ENCODE data around the gene GRIPAP1. TPM values are rescaled to one million over a fixed set of nuclear protein-coding genes. Genes with fewer than 3 reads are reported as not detected.
A peak's percentile ranks its signal among the peaks of the same experiment; 100 is the strongest.

Gene GRIPAP1
- total RNA-seq, 3 donors from 2014 or later: 31.4 to 47.2 (median 34.1) TPM

- H3K27me3 ChIP-seq: peaks cover 0 to 43% of the 10 kb centered on the region in 2 donors
- TF ChIP-seq POLR2A (IDR thresholded peaks at IDR 0.05) (no peak), CTCF (IDR thresholded peaks at IDR 0.05) (no peak), POLR2AphosphoS5 (IDR thresholded peaks at IDR 0.05) (no peak)
- no peak for DNase-seq (ENCODE audit: low spot score in 2 of 2)
- no peak overlapping the region for H3K4me3 ChIP-seq
- intact Hi-C loops (cut with DNase I; ENCODE audit: low total_unique reads): loop anchor here (5.0 kb wide), 1 partner anchor 1402 kb away; no protein-coding TSS in a partner anchor
- H3K9me3 ChIP-seq: no peaks in the 10 kb centered on the region
- H3K4me1 ChIP-seq: no peaks in the 10 kb centered on the region
- no peak overlapping the region for H3K27ac ChIP-seq
- no peaks in the 10 kb centered on the region for H3K36me3 ChIP-seq
Measured at GRCh38 chrX:48974574-48974973, 27.5 kb downstream of the GRIPAP1 start.

GRCh38 chrX:48974033-48974432 is 28.0 kb downstream of the GRIPAP1 start:
- no peaks in the 10 kb centered on the region for H3K9me3 ChIP-seq
- intact Hi-C loops (cut with DNase I; ENCODE audit: low total_unique reads): loop anchor here (5.0 kb wide), 1 partner anchor 1402 kb away; no protein-coding TSS in a partner anchor
- H3K27me3 ChIP-seq: peaks cover 0 to 43% of the 10 kb centered on the region in 2 donors
- H3K4me3 ChIP-seq: no peak overlapping the region
- H3K36me3 ChIP-seq: no peaks in the 10 kb centered on the region
- TF ChIP-seq POLR2AphosphoS5 (IDR thresholded peaks at IDR 0.05): no peak
- TF ChIP-seq CTCF (IDR thresholded peaks at IDR 0.05): no peak
- TF ChIP-seq POLR2A (IDR thresholded peaks at IDR 0.05): no peak
- H3K27ac ChIP-seq: no peak overlapping the region
- DNase-seq (ENCODE audit: low spot score in 2 of 2): no peak
- no peaks in the 10 kb centered on the region for H3K4me1 ChIP-seq

- H3K4me1 ChIP-seq: no peaks in the 10 kb centered on the region
- peak overlapping the region; percentile 33 to 61 (median 47) for H3K4me3 ChIP-seq
Measured at GRCh38 chrX:48972220-48973164, 29.6 kb downstream of the GRIPAP1 start.

GRCh38 chrX:48971249-48972219 is 30.5 kb downstream of the GRIPAP1 start, which contains the start of gene KCND1:
TSS of gene KCND1 (minus strand) at chrX:48971844. CDS start at chrX:48970271, 1,573 bp downstream.
- DNase-seq (ENCODE audit: low spot score in 2 of 2): peak in 1 of 2 donors; percentile 19

More at GRCh38 chrX:48972220-48973164, 29.6 kb downstream of the GRIPAP1 start:
- Histone ChIP-seq H3K27me3 (peaks cover 0 to 48% of the 10 kb centered on the region in 2 donors), H3K27ac (peak overlapping the region; percentile 18 to 50), H3K36me3 (no peaks in the 10 kb centered on the region), H3K9me3 (no peaks in the 10 kb centered on the region)
- intact Hi-C loops (cut with DNase I; ENCODE audit: low total_unique reads): loop anchor here (5.0 kb wide), 1 partner anchor 1400 kb away; no protein-coding TSS in a partner anchor
- DNase-seq (ENCODE audit: low spot score in 2 of 2): no peak
- TF ChIP-seq POLR2AphosphoS5 (IDR thresholded peaks at IDR 0.05) (no peak), CTCF (IDR thresholded peaks at IDR 0.05) (peak in 2 of 3 donors; percentile 15 to 18)

More at GRCh38 chrX:48971249-48972219, 30.5 kb downstream of the GRIPAP1 start, which contains the start of gene KCND1:
- Histone ChIP-seq H3K27ac (peak within 1 kb of the TSS; percentile 18 to 50), H3K4me1 (no peaks in the 10 kb centered on the region), H3K4me3 (peak within 1 kb of the TSS; percentile 33 to 61 (median 47)), H3K9me3 (no peaks in the 10 kb centered on the region), H3K27me3 (peaks cover 0 to 54% of the 10 kb centered on the region in 2 donors), H3K36me3 (no peaks in the 10 kb centered on the region)
- intact Hi-C loops (cut with DNase I; ENCODE audit: low total_unique reads): loop anchor here (5.0 kb wide), 1 partner anchor 1399 kb away; no protein-coding TSS in a partner anchor
- TF ChIP-seq POLR2AphosphoS5 (IDR thresholded peaks at IDR 0.05) (no peak), CTCF (IDR thresholded peaks at IDR 0.05) (no peak), POLR2A (IDR thresholded peaks at IDR 0.05) (no peak)
